Activated CD4-positive, alpha-beta T cell treated with anti-CD3 and anti-CD28 coated beads for 36 hours (primary cell): ENCODE data around the gene POLR3GL. TPM values are rescaled to one million over a fixed set of nuclear protein-coding genes. Genes with fewer than 3 reads are reported as not detected.
A peak's percentile ranks its signal among the peaks of the same experiment; 100 is the strongest.

Source experiments
- ATAC-seq: fragments of 200-7000 bp; cut with Tn5 transposase; one replicate; pipeline ENCODE4 v1.10.0; 2021; ENCODE audit warnings: mild to moderate bottlenecking, moderate library complexity
- CTCF ChIA-PET: fragments of 350-600 bp; sonication (Branson Sonifier 250); formaldehyde crosslinking; loops from one replicate; lab custom pipeline; 2021; ENCODE audit warnings: antibody characterized with exemption; lab: Charles Lee
- POLR2A ChIA-PET: fragments of 350-600 bp; sonication (Branson Sonifier 250); formaldehyde crosslinking; loops from one replicate; lab custom pipeline; 2021; ENCODE audit warnings: antibody characterized with exemption, inconsistent platforms; lab: Charles Lee
- DNase-seq: peaks from one replicate; pipeline ENCODE4 v3.0.0-alpha.2; 2020
- H3K27ac Mint-ChIP-seq: one replicate; pipeline ENCODE4 v1.8.0; 2021; ENCODE audit warnings: mixed read lengths
- H3K27me3 Mint-ChIP-seq: one replicate; pipeline ENCODE4 v1.8.0; 2021; ENCODE audit warnings: mixed read lengths
- H3K36me3 Mint-ChIP-seq: one replicate; pipeline ENCODE4 v1.8.0; 2021; ENCODE audit warnings: low read depth, mixed read lengths
- H3K4me1 Mint-ChIP-seq: one replicate; pipeline ENCODE4 v1.8.0; 2021; ENCODE audit warnings: mixed read lengths
- H3K4me3 Mint-ChIP-seq: one replicate; pipeline ENCODE4 v1.8.0; 2021; ENCODE audit warnings: mild to moderate bottlenecking, moderate library complexity, mixed read lengths
- H3K9me3 Mint-ChIP-seq: one replicate; pipeline ENCODE4 v1.8.0; 2021; ENCODE audit warnings: low read depth, mixed read lengths
- intact Hi-C, 2 experiments: fragments of 100-400 bp; cut with DNase I in 1 of 2; cut with micrococcal nuclease in 1 of 2; formaldehyde crosslinking; loops; one replicate each; pipeline versions ENCODE4 v1.14.2 to v1.15.1; 2022 to 2024; cut with DNase I, micrococcal nuclease
- total RNA-seq, 2 experiments: library from RNA; stranded (reverse); gene quantifications; one replicate each; pipeline ENCODE4 v1.2.3, GENCODE V29; 2021

The POLR3GL gene
- total RNA-seq, 2 experiments from 2014 or later = 19.3 to 22.4 TPM

DNA sequence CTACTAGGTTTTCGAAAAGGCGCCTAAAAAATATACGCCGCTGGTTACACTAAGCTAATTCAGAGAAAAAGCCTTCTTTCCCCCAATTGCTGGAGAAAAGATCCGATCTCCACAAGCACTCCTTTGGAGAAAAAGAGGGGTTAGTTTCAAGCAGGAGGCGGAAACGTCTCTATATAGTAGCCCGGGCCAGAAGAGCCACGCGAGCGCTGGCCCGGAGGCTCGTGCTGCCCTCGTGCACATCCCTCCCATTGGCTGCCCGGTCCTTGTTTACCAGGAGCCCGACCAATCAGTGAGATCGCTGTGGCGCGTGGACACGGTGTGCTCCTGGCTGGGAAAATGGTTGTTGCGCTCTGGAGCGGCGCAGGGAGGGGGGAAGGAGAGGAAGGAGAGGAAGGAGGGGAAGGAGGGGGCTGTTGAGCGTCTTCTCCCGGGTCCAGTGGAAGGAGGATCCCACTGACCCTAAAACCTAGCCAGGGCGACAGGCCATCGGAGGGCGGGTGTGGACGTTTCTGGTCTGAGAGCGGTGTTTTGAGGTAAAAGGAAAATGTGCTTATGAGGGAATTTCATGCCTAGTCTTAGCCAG is 32.0 kb downstream of the POLR3GL start, which contains the start of gene TXNIP:
TSS of gene TXNIP (minus strand) at position 147 of the 583 bp plus-strand sequence. CDS start 313 bp downstream, outside the sequence.
- peaks cover 46% of the 10 kb centered on the region for H3K36me3 Mint-ChIP-seq
- H3K27me3 Mint-ChIP-seq = no peaks in the 10 kb centered on the region
- CTCF ChIA-PET = interaction anchor here (0.5 to 13.6 kb wide), 9 partner anchors 10 to 138 kb away, joined by 3 to 161 read pairs (median 4); partner anchors contain the start of genes ANKRD34A, LIX1L, PIAS3 and POLR3GL
- peak; percentile 97 for DNase-seq
- intact Hi-C loops = loop anchor here (1.0 to 5.0 kb wide), 12 partner anchors 10 to 137 kb away; partner anchors contain the start of genes ANKRD34A (in 2 of the 2), POLR3GL (in 2 of the 2), RBM8A (in 2 of the 2) and ANKRD35 (in 1 of the 2)
- H3K4me3 Mint-ChIP-seq = peak within 1 kb of the TSS; percentile 92
- H3K9me3 Mint-ChIP-seq = no peaks in the 10 kb centered on the region
- POLR2A ChIA-PET = interaction anchor here (0.6 to 10.4 kb wide), 11 partner anchors 10 to 76 kb away, joined by 3 to 127 read pairs (median 4); partner anchors contain the start of genes ANKRD34A, LIX1L and POLR3GL
- H3K27ac Mint-ChIP-seq = peak within 1 kb of the TSS; percentile 99
- peaks cover 68% of the 10 kb centered on the region for H3K4me1 Mint-ChIP-seq
- peak; percentile 82 for ATAC-seq

DNA sequence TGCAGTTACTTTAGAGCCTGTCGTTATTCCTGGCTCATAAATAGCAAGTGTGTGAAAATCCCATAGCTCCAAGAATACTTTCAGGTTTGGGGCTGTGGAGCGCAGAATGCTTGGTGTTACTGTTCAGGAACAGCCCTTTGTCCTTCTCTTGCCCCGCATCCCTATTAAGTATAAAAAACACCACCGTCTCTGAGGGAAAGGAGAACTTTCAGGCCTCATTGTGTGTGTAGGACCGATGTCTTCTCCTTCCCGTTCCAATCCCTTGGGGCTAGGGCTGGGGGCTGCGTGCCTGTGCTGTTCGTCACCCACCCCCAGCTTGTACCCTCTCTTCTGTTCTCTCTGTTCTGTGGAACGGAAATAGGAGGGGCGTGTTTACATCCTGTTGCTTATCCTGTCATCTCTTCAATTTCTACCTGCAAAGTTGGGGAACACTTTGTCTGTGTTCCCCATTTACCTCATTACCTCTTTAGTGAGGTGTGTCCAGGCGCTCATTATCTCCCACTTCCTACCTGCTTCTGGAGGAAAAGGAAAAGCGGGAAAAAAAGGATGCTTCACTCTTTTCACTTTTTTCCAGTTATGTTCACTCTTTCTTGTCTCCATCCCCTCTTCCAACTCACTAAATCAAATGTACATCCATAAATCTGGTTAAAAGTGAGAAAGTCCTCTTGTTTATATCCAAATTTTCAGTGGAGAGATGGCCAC is 32.7 kb downstream of the POLR3GL start:
- intact Hi-C loops = loop anchor here (1.0 to 5.0 kb wide), 6 partner anchors 9 to 112 kb away; partner anchors contain the start of genes ANKRD34A (in 1 of the 2), ANKRD35 (in 1 of the 2), PEX11B (in 1 of the 2) and POLR3GL (in 1 of the 2)
- POLR2A ChIA-PET = interaction anchor here (1.5 to 10.4 kb wide), 5 partner anchors 15 to 68 kb away, joined by 3 to 127 read pairs (median 8); partner anchors contain the start of genes ANKRD34A and POLR3GL
- Mint-ChIP-seq H3K27me3 (no peaks in the 10 kb centered on the region), H3K4me3 (peak overlapping the region; percentile 92), H3K36me3 (peaks cover 41% of the 10 kb centered on the region), H3K4me1 (peaks cover 68% of the 10 kb centered on the region), H3K9me3 (no peaks in the 10 kb centered on the region), H3K27ac (peak overlapping the region; percentile 99)
- peak; percentile 60 for ATAC-seq
- peak; percentile 69 for DNase-seq
- CTCF ChIA-PET = interaction anchor here (0.8 to 13.6 kb wide), 11 partner anchors 10 to 153 kb away, joined by 3 to 161 read pairs (median 4); partner anchors contain the start of genes ANKRD34A, PIAS3, POLR3GL and RBM8A

DNA sequence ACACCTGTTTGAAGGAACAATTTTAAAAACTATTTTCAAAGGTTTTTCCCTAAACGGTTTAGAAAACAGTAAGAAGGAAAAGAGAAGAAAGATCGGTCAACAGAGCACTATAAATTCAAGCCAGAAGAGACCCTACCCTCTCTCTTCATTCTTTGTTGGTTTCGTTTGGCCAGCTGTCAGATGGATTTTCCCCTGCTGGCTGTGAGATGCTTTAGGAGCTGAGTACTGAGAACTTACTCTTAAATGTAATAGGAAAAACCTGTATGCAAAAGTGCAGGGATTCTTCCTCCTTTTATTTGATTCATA is 33.2 kb downstream of the POLR3GL start:
- Mint-ChIP-seq H3K36me3 (peaks cover 36% of the 10 kb centered on the region), H3K27me3 (no peaks in the 10 kb centered on the region), H3K27ac (peak overlapping the region; percentile 99), H3K4me3 (peak overlapping the region; percentile 92), H3K9me3 (no peaks in the 10 kb centered on the region), H3K4me1 (peaks cover 63% of the 10 kb centered on the region)
- intact Hi-C loops = loop anchor here (1.0 to 5.0 kb wide), 6 partner anchors 9 to 112 kb away; partner anchors contain the start of genes ANKRD34A (in 1 of the 2), ANKRD35 (in 1 of the 2), PEX11B (in 1 of the 2) and POLR3GL (in 1 of the 2)
- DNase-seq (peak; percentile 5), ATAC-seq (no peak)
- ChIA-PET POLR2A (interaction anchor here (0.8 to 10.4 kb wide), 5 partner anchors 9 to 54 kb away, joined by 3 to 127 read pairs (median 8); partner anchors contain the start of genes ANKRD34A and POLR3GL), CTCF (interaction anchor here (0.7 to 13.6 kb wide), 12 partner anchors 9 to 303 kb away, joined by 3 to 161 read pairs (median 4); partner anchors contain the start of genes ANKRD34A and POLR3GL)

DNA sequence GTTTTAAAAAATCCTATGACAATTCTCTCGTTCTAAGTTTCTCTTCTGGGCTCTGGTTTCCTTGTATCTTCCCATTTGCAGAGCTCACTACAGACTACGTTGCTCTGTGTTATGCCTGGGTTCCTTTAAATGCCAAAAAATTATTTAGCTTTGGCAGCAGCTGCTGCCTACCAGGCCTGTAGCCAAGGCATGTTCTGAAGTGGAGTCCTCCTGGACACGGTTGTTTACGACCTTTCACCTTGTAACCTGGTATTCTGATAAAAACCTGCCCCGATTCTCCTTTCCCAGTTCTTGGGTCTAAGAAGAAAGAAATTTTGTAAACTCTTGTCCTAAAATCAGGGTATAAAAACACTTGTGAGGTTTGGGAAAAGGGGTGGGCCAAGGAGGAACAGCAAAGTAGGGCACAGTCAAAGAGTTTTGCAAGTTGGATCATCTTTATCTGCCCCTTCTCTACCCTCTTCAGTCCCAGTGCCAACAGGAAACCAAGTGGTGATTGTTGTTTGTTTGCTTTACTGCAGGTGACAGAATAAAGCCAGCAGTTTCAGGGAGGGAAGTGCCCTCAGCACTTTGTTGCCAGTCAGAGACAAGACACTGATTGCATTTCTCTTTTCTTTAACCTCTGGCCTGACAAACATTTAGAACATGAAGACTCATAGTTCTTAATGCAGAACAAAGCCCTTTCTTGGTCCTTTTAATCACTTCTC is 35.0 kb downstream of the POLR3GL start:
- Mint-ChIP-seq H3K4me3 (peak overlapping the region; percentile 50), H3K4me1 (peaks cover 57% of the 10 kb centered on the region), H3K9me3 (no peaks in the 10 kb centered on the region), H3K36me3 (peaks cover 18% of the 10 kb centered on the region), H3K27me3 (no peaks in the 10 kb centered on the region), H3K27ac (peak overlapping the region; percentile 99)
- peak; percentile 30 for DNase-seq
- POLR2A ChIA-PET = interaction anchor here (0.6 kb wide), 1 partner anchor 10 kb away, joined by 6 read pairs; no protein-coding TSS in a partner anchor
- ATAC-seq = peak; percentile 11
- CTCF ChIA-PET = interaction anchor here (4.9 to 13.6 kb wide), 2 partner anchors 7 to 19 kb away, joined by 25 to 161 read pairs; no protein-coding TSS in a partner anchor
- intact Hi-C loops = loop anchor here in 1 of 2 experiments (5.0 kb wide), 1 partner anchor 72 kb away; the partner anchor contains the start of gene RBM8A

DNA sequence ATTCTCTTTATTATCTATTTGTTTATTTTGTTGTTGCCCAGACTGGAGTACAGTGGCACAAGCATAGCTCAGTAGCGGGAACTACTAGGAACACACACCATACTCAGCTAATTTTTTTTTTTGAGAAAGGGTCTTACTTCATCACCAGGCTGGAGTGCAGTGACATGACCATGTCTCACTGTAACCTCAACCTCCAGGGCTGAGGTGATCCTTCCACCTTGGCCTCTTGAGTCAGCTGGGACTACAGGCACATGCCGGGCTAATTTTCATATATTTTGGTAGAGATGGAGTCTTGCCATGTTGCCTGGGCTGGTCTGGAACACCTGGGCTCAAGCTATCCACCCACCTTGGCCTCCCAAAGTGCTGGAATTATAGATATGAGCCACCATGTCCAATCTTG is 37.2 kb downstream of the POLR3GL start:
- peak; percentile 11 for DNase-seq
- POLR2A ChIA-PET = interaction anchor here (0.6 to 0.9 kb wide), 3 partner anchors 22 to 160 kb away, joined by 3 to 10 read pairs (median 3); partner anchors contain the start of gene RBM8A
- intact Hi-C loops = no loop called here
- Mint-ChIP-seq H3K4me3 (no peak overlapping the region), H3K9me3 (no peaks in the 10 kb centered on the region), H3K4me1 (peaks cover 76% of the 10 kb centered on the region), H3K27ac (peak overlapping the region; percentile 78), H3K27me3 (no peaks in the 10 kb centered on the region), H3K36me3 (no peaks in the 10 kb centered on the region)
- ATAC-seq = no peak
- CTCF ChIA-PET = interaction anchor here (1.3 to 5.4 kb wide), 3 partner anchors 10 to 34 kb away, joined by 4 to 55 read pairs (median 5); no protein-coding TSS in a partner anchor

DNA sequence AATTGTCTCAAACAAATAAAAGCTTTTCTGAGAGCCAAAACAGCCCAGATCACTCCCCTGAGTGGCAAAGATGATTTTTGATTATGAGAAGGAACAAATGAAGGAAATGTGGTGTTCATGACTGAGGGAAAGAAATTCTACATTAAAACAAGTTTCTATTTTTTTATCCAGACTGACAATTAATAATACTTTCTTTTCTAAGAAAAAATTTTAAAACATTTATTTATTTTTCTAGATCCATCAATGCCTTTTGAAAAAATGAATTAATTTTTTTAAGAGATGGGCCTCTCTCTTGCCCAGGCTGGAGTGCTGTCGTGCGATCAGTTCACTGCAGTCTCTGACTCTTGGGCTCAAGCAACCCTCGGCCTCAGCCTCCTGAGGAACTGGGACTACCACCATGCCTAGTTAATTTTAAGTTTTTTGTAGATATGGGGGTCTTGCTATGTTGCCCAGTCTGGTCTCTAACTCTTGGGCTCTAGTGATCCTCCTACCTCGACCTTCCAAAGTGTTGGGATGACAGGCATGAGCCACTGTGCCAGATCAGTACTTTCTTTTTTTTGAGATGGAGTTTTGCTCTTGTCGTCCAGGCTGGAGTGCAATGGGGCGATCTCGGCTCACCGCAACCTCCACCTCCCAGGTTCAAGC is 43.1 kb downstream of the POLR3GL start:
- no peaks in the 10 kb centered on the region for H3K27me3 Mint-ChIP-seq
- POLR2A ChIA-PET = interaction anchor here (1.6 kb wide), 1 partner anchor 30 kb away, joined by 5 read pairs; no protein-coding TSS in a partner anchor
- ATAC-seq = no peak
- peak overlapping the region; percentile 58 for H3K4me3 Mint-ChIP-seq
- CTCF ChIA-PET = interaction anchor here (0.6 to 4.6 kb wide), 24 partner anchors 10 to 202 kb away, joined by 3 to 119 read pairs (median 6); partner anchors contain the start of genes ANKRD34A, LIX1L, NUDT17 and PIAS3
- peak overlapping the region; percentile 76 for H3K27ac Mint-ChIP-seq
- H3K36me3 Mint-ChIP-seq = no peaks in the 10 kb centered on the region
- H3K9me3 Mint-ChIP-seq = no peaks in the 10 kb centered on the region
- intact Hi-C loops = loop anchor here (1.0 kb wide), 3 partner anchors 11 to 164 kb away; partner anchors contain the start of gene TXNIP (in 1 of the 2)
- peaks cover 37% of the 10 kb centered on the region for H3K4me1 Mint-ChIP-seq
- DNase-seq = no peak

DNA sequence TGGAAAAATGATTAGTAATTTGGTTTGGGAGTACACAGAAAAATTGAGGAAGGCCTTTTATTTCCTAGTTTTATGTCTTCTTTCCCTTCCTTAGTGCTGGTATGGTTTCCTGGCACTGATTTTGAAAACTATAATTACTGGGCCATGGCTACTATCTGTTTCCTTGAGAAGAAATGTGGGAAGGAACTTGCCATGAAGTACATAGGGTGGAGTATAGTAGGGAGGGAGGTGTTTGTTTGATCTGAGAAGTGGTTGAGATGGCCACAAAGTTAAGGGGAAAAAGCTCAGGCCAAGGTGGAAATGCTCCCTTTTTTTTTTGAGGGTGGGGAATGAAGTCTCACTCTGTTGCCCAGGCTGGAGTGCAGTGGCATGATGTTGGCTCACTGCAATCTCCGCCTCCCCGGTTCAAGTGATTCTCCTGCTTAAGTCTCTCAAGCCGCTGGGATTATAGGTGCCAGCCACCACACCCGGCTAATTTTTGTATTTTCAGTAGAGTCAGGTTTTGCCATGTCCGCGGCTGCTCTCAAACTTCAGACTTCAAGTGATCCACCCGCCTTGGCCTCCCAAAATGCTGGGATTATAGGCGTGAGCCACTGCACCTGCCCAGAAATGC is 45.7 kb downstream of the POLR3GL start:
- Mint-ChIP-seq H3K4me1 (peaks cover 26% of the 10 kb centered on the region), H3K4me3 (no peak overlapping the region), H3K27ac (no peak overlapping the region), H3K27me3 (no peaks in the 10 kb centered on the region), H3K36me3 (no peaks in the 10 kb centered on the region), H3K9me3 (no peaks in the 10 kb centered on the region)
- ChIA-PET CTCF (interaction anchor here (0.6 to 4.6 kb wide), 6 partner anchors 13 to 165 kb away, joined by 3 to 119 read pairs (median 6); partner anchors contain the start of gene NUDT17), POLR2A (interaction anchor here (0.9 to 1.2 kb wide), 2 partner anchors 20 to 41 kb away, joined by 3 to 5 read pairs; no protein-coding TSS in a partner anchor)
- no peak for ATAC-seq
- intact Hi-C loops = loop anchor here in 1 of 2 experiments (2.0 to 10.0 kb wide), 3 partner anchors 25 to 285 kb away; no protein-coding TSS in a partner anchor
- DNase-seq = no peak

DNA sequence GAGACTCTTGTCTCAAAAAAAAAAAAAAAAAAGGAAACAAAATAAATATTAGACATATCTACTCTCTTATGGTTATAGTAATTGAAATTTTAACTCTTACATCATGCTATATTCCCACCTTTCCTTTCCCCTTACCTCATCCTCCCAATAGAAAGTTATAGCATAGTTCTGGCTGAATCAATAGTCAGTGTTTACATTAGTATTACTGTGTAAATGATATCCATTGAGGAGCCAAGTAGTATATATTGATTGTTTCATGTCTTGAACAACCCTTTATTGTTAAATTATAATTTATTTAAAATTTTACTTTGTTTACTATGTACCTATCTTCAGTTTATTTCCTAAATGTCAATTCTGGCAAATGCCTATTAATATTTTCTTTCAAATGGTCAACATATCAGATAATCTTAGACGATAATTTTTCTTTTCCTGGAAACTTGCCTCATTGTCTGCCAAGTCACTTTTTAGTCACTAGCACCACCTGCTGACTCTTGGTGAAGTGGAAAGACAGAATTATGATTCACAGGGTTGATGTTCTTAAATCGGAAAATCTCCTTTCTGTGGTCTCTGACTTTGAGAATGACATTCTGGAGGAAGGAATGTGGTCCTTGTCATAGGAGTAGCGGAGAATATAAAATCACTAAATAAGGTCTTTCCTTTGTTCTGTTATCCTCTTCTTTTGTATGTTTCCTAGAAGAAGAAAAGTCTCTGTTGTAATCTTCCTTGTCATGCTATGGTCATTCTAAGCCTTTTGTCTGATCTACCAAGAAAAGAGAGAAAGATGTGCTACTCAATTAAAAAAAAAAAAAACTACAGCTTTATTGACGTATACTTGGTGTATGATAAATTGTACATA is 48.4 kb downstream of the POLR3GL start:
- intact Hi-C loops = loop anchor here (1.0 to 10.0 kb wide), 4 partner anchors 22 to 288 kb away; partner anchors contain the start of gene NUDT17 (in 2 of the 2)
- no peak overlapping the region for H3K4me3 Mint-ChIP-seq

More for the DNA sequence above, 48.4 kb downstream of the POLR3GL start:
- peaks cover 5% of the 10 kb centered on the region for H3K27me3 Mint-ChIP-seq
- peaks cover 7% of the 10 kb centered on the region for H3K4me1 Mint-ChIP-seq
- ChIA-PET CTCF (interaction anchor here (0.6 to 2.5 kb wide), 16 partner anchors 13 to 168 kb away, joined by 3 to 13 read pairs (median 4); partner anchors contain the start of genes ANKRD34A, LIX1L, NUDT17 and POLR3GL), POLR2A (no interaction called here)
- DNase-seq (peak; percentile 71), ATAC-seq (peak; percentile 81)
- peak overlapping the region; percentile 21 for H3K27ac Mint-ChIP-seq
- no peaks in the 10 kb centered on the region for H3K36me3 Mint-ChIP-seq
- no peaks in the 10 kb centered on the region for H3K9me3 Mint-ChIP-seq
